Ishikawa (cell line): ENCODE results near the gene MGAT5B.

Source experiments
- CEBPB ChIP-seq: IDR thresholded peaks from 2 replicates; pipeline ENCODE4 v1.6.1; 2012
- CREB1 ChIP-seq: IDR thresholded peaks from 2 replicates; pipeline ENCODE4 v1.6.1; 2012; ENCODE audit warnings: low read depth
- EP300 ChIP-seq: IDR thresholded peaks from 2 replicates; pipeline ENCODE4 v1.6.1; 2012; ENCODE audit warnings: borderline replicate concordance
- FOXM1 ChIP-seq: IDR thresholded peaks from 2 replicates; pipeline ENCODE4 v1.6.1; 2012; ENCODE audit warnings: low read depth, borderline replicate concordance
- MAX ChIP-seq: IDR thresholded peaks from 2 replicates; pipeline ENCODE4 v1.6.1; 2012
- RAD21 ChIP-seq: IDR thresholded peaks from 2 replicates; pipeline ENCODE4 v1.6.1; 2012; ENCODE audit warnings: low read depth
- TAF1 ChIP-seq: IDR thresholded peaks from 2 replicates; pipeline ENCODE4 v1.6.1; 2012; ENCODE audit warnings: low read depth, mild to moderate bottlenecking
- YY1 ChIP-seq: IDR thresholded peaks from 2 replicates; pipeline ENCODE4 v1.6.1; 2012; ENCODE audit warnings: low read depth
- ZBTB7A ChIP-seq: IDR thresholded peaks from 2 replicates; pipeline ENCODE4 v1.6.1; 2012; ENCODE audit warnings: low read depth
- TF ChIP-seq, protein P1 (sequence below): IDR thresholded peaks from 2 replicates; pipeline ENCODE4 v1.6.1; 2012; ENCODE audit warnings: low read depth, mild to moderate bottlenecking

DNA sequence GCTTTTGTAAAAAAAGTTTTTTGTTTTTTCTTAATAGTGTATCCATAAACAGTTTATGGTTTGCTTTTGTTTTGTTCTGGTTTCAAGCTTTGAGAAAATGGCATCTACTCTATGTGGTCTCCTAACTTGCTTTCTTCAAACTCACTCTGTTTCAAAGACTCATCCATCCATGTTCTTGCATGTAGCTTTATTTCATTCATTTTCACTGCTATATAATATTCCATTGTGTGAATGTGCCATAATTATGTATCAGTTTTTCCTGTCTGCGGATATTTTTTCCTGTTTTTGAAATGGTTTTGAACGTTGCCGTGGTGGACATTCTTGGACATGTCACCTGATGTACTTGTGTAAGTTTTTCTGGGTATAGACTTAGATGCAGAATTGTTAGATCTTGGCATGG, 39.1 kb downstream of the MGAT5B start:
- TF ChIP-seq, protein P1, sequence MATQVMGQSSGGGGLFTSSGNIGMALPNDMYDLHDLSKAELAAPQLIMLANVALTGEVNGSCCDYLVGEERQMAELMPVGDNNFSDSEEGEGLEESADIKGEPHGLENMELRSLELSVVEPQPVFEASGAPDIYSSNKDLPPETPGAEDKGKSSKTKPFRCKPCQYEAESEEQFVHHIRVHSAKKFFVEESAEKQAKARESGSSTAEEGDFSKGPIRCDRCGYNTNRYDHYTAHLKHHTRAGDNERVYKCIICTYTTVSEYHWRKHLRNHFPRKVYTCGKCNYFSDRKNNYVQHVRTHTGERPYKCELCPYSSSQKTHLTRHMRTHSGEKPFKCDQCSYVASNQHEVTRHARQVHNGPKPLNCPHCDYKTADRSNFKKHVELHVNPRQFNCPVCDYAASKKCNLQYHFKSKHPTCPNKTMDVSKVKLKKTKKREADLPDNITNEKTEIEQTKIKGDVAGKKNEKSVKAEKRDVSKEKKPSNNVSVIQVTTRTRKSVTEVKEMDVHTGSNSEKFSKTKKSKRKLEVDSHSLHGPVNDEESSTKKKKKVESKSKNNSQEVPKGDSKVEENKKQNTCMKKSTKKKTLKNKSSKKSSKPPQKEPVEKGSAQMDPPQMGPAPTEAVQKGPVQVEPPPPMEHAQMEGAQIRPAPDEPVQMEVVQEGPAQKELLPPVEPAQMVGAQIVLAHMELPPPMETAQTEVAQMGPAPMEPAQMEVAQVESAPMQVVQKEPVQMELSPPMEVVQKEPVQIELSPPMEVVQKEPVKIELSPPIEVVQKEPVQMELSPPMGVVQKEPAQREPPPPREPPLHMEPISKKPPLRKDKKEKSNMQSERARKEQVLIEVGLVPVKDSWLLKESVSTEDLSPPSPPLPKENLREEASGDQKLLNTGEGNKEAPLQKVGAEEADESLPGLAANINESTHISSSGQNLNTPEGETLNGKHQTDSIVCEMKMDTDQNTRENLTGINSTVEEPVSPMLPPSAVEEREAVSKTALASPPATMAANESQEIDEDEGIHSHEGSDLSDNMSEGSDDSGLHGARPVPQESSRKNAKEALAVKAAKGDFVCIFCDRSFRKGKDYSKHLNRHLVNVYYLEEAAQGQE, result no peak
- TF ChIP-seq TAF1, result no peak
- TF ChIP-seq CEBPB, result no peak
- TF ChIP-seq ZBTB7A, result no peak
- TF ChIP-seq RAD21, result no peak
- no peak for TF ChIP-seq EP300
- no peak for TF ChIP-seq CREB1
- TF ChIP-seq YY1, result no peak
- no peak for TF ChIP-seq FOXM1
- no peak for TF ChIP-seq MAX
